DMS153 treated with DMSO at 0.1 percent for 48 hours (cell line): Measurements from ENCODE around the gene FUCA1.
"Not testable (repeated sequence)": the region's sequence is repeated elsewhere in the genome, so short reads cannot be mapped to it uniquely, and the experiment has no call there.

Source experiments
- DNase-seq: peaks from one replicate; lab custom pipeline; 2025; ENCODE audit not compliant: unreplicated experiment; lab: John Stamatoyannopoulos, UW

The FUCA1 gene

DNA sequence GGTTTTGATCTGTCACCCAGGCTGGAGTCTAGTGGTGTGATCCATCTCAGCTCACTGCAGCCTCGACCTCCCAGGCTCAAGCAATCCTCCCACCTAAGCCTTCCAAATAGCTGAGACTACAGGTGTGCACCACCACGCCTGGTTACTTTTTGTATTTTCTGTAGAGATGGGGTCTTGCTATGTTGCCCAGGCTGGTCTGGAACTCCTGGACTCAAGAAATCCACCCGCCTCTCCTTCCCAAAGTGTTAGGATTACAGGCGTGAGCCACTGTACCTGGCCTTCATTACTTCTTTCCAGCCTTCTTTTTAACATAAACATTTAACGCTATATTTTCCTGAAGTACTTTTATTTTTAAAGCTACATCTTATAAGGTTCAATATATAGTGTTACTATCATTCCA lies 24.4 kb downstream of the FUCA1 start:
- no peak for DNase-seq

DNA sequence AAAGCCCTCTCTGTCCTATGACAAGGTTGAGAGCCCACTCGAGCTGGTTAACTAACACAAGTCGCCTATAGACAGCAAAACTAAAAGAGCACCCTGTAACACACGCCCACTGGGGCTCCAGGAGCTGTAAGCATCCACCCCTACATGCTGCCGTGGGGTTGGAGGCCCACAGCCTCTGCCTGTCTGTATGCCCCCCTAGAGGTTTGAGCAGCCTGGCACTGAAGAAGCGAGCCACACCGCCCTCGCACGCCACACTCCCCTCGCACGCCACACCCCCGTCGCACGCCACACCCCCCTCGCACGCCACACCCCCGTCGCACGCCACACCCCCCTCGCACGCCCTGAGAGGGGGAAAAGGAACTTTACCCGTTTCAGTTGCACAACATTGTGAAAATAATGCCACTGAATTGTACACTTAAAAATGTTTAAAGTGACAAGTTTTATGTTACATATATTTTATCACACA lies 29.7 kb downstream of the FUCA1 start:
- DNase-seq = no peak

DNA sequence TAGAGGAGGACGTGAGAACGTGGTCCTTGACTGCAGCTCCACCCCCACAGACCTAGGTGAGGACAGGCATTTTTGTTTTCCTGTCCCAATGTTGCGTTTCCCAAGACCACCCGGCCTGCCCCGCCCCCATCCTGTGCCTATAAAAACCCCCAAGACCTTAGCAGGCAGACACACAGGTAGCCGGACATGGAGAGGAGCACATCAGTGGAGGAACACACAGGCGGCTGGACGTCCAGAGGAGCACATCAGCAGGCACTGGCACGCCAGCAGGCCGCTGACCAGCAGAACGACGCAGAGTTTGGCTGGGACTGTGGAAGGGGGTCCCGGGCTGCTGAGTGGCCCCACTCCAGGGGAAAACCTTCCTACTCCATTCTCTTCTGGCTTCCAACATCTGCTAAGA lies 30.2 kb downstream of the FUCA1 start:
- DNase-seq = no peak

DNA sequence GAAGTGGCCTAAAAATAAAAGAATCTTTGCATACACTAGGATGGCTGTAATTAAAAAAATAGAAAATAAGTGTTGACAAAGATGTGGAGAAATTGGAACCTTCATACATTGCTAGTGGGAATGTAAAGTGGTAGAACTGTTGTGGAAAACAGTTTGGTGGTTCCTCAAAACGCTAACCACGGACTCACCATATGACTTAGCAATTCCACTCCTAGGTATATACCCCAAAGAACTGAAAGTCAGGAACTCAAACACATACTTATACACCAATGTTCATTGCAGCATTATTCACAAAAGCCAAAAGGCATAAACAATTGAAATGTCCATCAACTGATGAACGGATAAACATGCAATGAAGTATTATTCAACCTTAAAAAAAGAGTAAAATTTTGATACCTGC lies 32.1 kb downstream of the FUCA1 start:
- no peak for DNase-seq

DNA sequence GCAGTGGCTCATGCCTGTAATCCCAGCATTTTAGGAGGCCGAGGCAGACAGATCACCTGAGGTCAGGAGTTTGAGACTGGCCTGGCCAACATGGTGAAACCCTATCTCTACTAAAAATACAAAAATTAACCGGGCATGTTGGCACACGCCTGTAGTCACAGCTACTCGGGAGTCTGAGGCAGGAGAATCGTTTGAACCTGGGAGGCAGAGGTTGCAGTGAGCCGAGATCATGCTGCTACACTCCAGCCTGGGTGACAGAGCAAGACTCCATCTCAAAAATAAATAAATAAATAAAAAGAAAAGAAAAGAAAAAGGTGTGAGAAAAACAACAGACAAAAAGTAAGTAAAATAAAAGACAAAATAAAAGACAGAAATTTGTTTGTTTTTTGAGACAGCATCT lies 33.9 kb downstream of the FUCA1 start:
- DNase-seq = not testable (repeated sequence)

DNA sequence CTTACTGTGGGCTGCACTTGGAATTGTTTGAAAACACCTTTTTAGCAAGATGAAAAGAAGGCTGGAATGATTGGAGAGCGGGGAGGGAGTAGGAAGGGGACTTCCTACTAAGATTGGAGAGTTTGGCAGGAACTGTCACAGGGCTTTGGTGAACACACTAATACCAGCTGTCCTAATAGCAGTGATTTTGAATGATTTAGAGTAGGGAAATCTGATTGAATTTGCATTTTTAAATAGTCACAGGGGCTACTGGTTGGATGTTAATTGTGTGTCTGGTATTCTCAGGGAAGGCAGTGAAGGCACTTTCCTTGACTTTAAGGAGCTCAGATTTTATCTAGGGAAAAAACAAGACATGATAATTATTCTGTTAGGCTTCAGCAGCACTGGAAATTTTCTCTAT lies 40.4 kb downstream of the FUCA1 start:
- DNase-seq = no peak

DNA sequence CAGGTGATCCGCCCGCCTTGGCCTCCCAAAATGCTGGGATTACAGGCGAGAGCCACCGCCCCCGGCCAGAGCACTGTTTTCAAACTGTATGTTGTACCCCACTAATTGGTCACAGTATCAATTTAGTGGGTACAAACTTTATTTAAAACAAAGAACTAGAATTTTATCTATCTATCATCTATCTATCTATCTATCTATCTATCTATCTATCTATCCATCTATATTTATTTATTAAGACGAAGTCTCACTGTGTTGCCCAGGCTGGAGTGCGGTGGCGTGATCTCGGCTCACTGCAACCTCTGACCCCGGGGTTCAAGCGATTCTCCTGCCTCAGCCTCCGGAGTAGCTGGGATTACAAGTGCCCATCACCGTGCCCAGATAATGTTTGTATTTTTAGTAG lies 41.5 kb downstream of the FUCA1 start:
- not testable (repeated sequence) for DNase-seq

DNA sequence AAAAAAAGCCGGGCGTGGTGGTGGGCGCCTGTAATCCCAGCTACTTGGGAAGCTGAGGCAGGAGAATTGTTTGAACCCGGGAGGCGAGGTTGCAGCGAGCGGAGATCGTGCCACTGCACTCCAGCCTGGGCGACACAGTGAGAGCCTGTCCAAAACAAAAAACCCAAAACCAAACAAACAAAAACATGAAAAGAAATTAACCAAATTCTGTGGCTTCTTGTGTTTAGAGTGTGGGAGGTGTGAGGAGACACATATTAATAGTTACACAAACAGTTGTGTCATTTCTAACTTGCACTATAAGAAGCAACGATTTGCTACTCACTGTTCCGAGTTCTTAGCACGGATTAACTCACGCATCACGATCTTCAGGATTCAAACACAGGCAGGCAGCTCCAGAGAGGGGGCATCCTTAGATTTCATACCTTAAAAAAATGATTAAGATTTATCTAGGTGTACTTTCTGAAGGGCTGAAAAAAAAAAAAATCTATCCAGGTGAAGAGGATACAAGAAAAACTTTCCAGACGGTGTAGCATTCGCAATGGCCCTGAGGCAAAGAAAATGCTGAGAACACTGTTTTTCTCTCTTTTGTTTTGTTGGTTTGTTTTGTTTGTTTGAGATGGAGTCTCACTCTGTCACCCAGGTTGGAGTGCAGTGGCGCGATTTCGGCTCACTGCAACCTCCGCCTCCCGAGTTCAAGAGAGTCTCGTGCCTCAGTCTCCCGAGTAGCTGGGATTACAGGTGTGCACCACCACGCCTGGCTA lies 42.1 kb downstream of the FUCA1 start:
- no peak for DNase-seq

GRCh38 chr1:23825076-23825761 lies 42.9 kb downstream of the FUCA1 start, which contains the start of gene HMGCL:
TSS of gene HMGCL (minus strand) at chr1:23825429. CDS start at chr1:23825415, 14 bp downstream.
- DNase-seq = peak; percentile 71

DNA sequence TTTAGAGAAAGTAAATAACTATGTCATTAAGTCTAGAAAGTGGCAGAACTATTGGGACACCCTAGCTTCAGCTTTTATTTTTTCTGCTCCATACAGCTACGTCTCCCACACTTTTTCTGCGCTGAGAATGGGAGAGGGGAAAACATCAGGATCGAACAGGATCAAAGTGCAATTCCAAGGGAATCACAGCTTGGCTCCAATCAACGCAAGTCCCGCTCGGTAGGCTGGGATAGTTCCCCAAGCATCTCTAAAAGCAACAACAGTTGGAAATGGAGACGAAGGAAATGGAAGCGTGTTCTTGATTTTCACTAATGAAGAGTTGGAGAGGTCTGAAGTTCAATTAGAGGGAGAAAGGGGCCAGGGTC lies 43.4 kb downstream of the FUCA1 start:
- DNase-seq = no peak

- DNase-seq = no peak
Observed at GRCh38 chr1:23823767-23824166, 44.3 kb downstream of the FUCA1 start.

DNA sequence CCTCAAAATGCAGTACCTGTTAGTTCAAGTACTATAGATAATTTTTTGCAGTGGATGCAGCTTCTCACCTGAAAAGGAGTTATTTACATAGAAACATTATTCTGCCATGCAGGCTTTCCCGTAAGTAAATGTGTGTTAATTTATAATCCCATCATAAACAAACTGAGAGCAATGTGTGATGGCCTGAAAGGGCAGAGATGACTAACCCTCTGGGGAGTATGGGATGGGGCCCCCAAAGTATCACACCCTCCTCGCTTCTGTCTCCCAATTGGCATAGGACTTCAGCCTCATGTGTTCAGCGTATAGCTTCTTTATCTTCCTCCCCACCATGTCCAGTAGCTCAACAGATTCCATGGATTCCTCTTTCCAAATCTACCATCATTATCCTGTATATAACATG lies 50.5 kb downstream of the FUCA1 start:
- DNase-seq = no peak

DNA sequence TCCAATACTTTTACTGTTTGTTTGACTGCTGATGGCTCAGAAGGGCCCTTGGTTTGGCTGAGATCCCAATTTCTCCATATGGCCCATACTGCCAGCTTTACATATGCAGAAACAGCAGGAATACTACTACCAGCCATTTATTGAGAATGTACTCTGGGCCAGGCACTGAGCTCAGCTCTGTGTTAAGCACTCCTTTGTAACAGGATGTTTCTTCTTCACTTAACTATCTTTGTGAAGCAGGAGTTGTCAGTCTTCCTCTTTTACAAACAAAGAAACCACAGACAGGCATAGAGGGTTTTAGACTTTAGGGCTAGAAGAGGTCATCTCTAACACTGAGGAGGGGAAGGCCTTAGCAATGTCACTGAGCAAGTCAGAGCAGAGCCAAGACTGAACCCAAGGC lies 51.2 kb downstream of the FUCA1 start:
- no peak for DNase-seq

- no peak for DNase-seq
Observed at GRCh38 chr1:23816361-23816760, 51.7 kb downstream of the FUCA1 start.

DNA sequence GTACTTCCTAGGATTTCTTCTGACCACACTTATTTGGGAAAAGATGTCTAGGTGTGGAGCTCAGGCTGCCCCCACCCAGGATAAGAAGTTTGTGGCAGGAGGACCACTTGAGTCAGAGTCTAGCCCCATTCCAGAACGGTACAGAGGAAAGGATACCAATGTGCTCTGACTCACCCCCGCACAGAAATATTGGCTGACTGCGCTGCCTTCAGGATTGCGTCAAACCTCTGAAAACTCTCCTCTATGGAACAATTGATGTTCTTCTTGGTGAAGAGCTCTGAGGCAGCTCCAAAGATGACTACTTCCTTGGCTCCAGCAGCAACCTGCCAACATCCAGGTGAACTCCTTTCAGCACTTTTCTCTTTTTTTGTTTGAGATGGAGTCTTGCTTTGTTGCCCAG lies 54.1 kb downstream of the FUCA1 start:
- no peak for DNase-seq

DNA sequence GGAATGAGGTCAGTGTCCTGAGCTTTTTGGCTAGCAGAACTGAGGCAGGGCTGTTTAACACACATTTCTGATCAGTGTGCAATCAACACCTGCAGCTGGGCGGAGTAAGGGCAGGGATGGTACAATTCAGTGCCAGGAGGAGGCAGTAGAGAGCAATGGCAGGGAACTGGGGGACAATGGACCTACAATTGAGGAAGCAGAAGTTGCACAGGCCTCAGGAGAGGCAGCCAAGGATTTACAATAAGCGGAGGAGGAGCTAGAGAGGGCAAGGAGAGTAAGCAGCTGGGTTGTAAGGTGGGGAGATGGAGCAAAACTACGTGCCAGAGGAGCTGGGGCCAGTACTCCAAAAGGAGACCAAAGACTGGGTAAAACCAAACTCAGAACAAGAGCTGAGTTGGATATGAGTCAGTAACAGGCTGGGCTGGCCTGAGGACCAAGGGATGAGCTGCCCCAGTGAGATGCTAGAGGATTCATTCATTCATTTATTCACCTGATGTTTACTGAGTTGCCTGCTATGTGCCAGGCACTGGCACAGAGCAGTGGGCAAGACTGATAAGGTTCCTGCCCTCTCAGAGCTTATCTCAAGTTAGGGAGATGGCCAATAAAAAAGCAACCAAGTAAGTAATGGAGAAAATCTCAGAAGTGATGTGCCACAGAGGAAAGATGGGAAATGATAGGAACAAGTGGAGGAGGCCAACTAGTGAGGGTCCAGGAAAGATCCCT lies 57.1 kb downstream of the FUCA1 start:
- no peak for DNase-seq

- DNase-seq = peak; percentile 67
Observed at GRCh38 chr1:23809751-23810171, 58.3 kb downstream of the FUCA1 start.

DNA sequence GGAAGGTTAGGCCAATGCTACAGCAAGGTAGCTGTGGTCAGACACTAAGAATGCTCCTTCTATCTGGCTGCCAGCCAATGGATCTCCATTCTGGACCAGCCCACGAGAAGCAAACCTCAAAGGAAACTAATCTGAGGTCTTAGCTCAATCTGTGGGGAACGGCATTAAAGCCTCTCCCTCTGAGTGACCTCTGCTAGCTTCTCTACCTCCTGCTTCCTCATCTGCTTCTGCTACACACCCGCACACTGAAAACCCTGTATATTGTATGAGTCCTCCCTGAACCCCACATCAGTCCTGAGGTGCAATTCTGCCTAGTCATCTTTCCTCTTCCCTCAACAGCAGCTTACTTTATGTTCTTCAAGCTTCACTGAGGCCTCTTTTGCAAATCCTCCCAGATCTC lies 60.6 kb downstream of the FUCA1 start:
- no peak for DNase-seq

DNA sequence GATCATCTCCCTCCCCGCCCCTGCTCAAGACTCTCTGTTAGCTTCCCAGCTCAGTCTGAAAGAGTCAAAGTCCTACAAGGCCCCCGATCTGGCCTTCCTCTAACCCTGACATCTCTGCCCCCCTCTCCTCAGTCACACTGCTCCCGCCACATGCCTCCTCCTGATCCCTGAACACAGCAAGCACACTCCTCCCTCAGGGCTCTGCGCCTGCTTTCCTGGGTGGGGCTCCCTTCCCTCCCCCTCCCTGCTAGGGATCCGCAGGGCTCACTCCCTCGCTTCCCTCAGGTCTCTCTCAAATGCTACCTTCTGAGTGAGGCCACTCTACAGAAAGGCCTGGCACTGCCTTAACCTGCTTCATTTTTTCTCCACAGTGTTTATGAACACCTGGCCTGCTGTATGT lies 61.8 kb downstream of the FUCA1 start:
- no peak for DNase-seq

GRCh38 chr1:23805025-23805424 lies 63.1 kb downstream of the FUCA1 start:
- no peak for DNase-seq

DNA sequence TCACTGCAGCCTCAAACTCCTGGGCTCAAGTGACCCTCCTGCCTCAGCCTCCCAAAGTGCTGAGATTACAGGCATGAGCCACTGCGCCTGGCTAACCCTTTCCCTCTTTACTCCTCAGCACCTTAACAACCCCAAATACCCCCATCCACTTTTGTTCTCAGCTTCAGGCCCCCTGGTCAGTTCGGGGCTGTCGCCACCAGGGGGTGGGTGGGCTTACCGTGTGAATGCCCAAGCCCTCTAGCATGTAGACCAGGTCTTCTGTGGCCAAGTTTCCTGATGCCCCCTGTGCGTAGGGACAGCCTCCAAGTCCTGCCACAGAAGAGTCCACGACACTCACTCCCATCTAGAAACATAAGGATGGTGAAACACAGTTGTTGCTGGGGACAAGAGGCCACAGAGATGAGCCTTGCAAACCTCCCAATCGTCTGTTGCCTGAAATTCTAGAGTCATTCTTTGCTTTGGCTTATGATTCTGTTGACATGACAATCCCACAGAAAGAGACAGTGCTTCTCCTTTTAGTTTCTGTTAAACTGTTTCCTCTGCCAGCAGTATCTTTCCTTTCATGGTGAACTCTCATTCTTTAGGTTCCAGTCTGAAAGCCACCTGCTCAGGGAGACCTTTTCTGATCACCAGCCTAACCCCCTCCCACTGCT lies 63.8 kb downstream of the FUCA1 start:
- no peak for DNase-seq
